SU-DHL-6 (cell line): ENCODE results near the gene PPP6R3.

ENCODE experiments used
- H2AFZ ChIP-seq: fragments of 200-600 bp; sonication (generic); 2 replicates; pipeline ENCODE4 v1.6.1; 2014; ENCODE audit warnings: low read depth, mild to moderate bottlenecking, moderate library complexity, mixed read lengths, antibody characterized with exemption, low read length; ENCODE audit not compliant: severe bottlenecking
- H3F3A ChIP-seq: fragments of 200-600 bp; shearing (Covaris generic); 2 replicates; pipeline ENCODE4 v1.6.0; 2016; ENCODE audit warnings: antibody characterized with exemption, mild to moderate bottlenecking; ENCODE audit not compliant: insufficient read depth
- H3K27ac ChIP-seq: fragments of 200-600 bp; sonication (generic); 2 replicates; pipeline ENCODE4 v1.5.1; 2016; ENCODE audit warnings: low read depth, mild to moderate bottlenecking, low read length, moderate library complexity, mixed read lengths
- H3K27me3 ChIP-seq: fragments of 200-600 bp; sonication (generic), shearing (Covaris generic); 2 replicates; pipeline ENCODE4 v1.6.0; 2014; ENCODE audit warnings: mild to moderate bottlenecking, low read length
- H3K36me3 ChIP-seq: fragments of 200-600 bp; sonication (generic); 2 replicates; pipeline ENCODE4 v1.6.1; 2014; ENCODE audit warnings: mild to moderate bottlenecking, low read length, mixed read lengths
- H3K4me2 ChIP-seq: fragments of 300-600, 200-600 bp; shearing (Covaris generic), sonication (generic); 2 replicates; pipeline ENCODE4 v1.6.0; 2014; ENCODE audit warnings: low read length, low read depth, mild to moderate bottlenecking; ENCODE audit not compliant: poor library complexity, severe bottlenecking
- H3K4me3 ChIP-seq: fragments of 200-600 bp; sonication (generic); 2 replicates; pipeline ENCODE4 v1.5.1; 2014; ENCODE audit warnings: antibody characterized with exemption, low read length, mild to moderate bottlenecking, mixed read lengths; ENCODE audit not compliant: insufficient read depth, poor library complexity, severe bottlenecking
- H3K79me2 ChIP-seq: fragments of 200-600 bp; sonication (generic); 2 replicates; pipeline ENCODE4 v1.6.1; 2014; ENCODE audit warnings: mild to moderate bottlenecking, low read length, moderate library complexity; ENCODE audit not compliant: insufficient read depth
- H3K9ac ChIP-seq: fragments of 200-600 bp; sonication (generic); 2 replicates; pipeline ENCODE4 v1.7.0; 2014; ENCODE audit warnings: mild to moderate bottlenecking, low read length
- H3K9me2 ChIP-seq: fragments of 200-600 bp; sonication (generic); replicated peaks from 2 replicates; pipeline ENCODE4 v1.6.1; 2014; ENCODE audit warnings: low read length; ENCODE audit not compliant: insufficient read depth
- H3K9me3 ChIP-seq: fragments of 200-600 bp; sonication (generic); 2 replicates; pipeline ENCODE4 v1.6.1; 2014; ENCODE audit warnings: low read length, mixed read lengths; ENCODE audit not compliant: insufficient read depth
- H4K20me1 ChIP-seq: fragments of 200-600 bp; sonication (generic); 2 replicates; pipeline ENCODE4 v1.6.1; 2014; ENCODE audit warnings: low read depth, mild to moderate bottlenecking, antibody characterized with exemption, low read length, moderate library complexity, mixed read lengths
- EZH2phosphoT487 ChIP-seq: fragments of 200-600 bp; sonication (generic), shearing (Covaris generic); conservative IDR thresholded peaks from 2 replicates; pipeline ENCODE4 v1.6.1; 2018; ENCODE audit warnings: mild to moderate bottlenecking, antibody characterized with exemption, low read length, moderate library complexity, mixed read lengths
- TF ChIP-seq, protein P1 (sequence below): fragments of 200-600 bp; sonication (generic); IDR thresholded peaks from one replicate; pipeline ENCODE4 v1.5.1; 2017; ENCODE audit warnings: antibody characterized with exemption, mild to moderate bottlenecking, low read length, moderate library complexity; ENCODE audit not compliant: insufficient read depth, poor library complexity, severe bottlenecking

Gene PPP6R3

DNA sequence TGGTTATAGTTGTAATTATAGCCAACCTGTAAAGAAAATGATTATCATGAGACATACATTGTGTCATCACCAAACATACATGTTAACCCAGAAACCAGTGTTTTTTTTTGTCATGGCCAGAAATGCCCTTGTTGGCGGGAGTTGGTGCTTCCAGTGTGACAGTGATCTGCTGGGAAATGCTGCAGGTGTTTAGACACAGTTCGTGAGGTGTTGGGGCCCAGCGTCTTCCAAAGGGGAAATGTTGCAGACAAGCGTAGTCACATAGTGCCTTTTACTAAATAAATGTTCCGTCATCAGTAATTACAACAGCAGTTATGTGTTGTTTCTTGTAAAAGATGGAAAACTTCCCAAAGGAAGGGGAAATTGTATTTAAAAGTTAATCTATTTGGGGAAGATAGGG lies 131.2 kb downstream of the PPP6R3 start:
- H4K20me1 ChIP-seq, result no peaks in the 10 kb centered on the region
- no peaks in the 10 kb centered on the region for H3K79me2 ChIP-seq
- H3K9ac ChIP-seq, result no peak overlapping the region
- no peaks in the 10 kb centered on the region for H3F3A ChIP-seq
- H3K27me3 ChIP-seq, result no peaks in the 10 kb centered on the region
- H3K9me3 ChIP-seq, result no peaks in the 10 kb centered on the region
- no peak overlapping the region for H2AFZ ChIP-seq
- no peak overlapping the region for H3K4me2 ChIP-seq
- no peak overlapping the region for H3K27ac ChIP-seq
- TF ChIP-seq EZH2phosphoT487, result no peak
- TF ChIP-seq, protein P1, sequence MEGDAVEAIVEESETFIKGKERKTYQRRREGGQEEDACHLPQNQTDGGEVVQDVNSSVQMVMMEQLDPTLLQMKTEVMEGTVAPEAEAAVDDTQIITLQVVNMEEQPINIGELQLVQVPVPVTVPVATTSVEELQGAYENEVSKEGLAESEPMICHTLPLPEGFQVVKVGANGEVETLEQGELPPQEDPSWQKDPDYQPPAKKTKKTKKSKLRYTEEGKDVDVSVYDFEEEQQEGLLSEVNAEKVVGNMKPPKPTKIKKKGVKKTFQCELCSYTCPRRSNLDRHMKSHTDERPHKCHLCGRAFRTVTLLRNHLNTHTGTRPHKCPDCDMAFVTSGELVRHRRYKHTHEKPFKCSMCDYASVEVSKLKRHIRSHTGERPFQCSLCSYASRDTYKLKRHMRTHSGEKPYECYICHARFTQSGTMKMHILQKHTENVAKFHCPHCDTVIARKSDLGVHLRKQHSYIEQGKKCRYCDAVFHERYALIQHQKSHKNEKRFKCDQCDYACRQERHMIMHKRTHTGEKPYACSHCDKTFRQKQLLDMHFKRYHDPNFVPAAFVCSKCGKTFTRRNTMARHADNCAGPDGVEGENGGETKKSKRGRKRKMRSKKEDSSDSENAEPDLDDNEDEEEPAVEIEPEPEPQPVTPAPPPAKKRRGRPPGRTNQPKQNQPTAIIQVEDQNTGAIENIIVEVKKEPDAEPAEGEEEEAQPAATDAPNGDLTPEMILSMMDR, result no peak
- H3K9me2 ChIP-seq, result no peaks in the 10 kb centered on the region
- H3K4me3 ChIP-seq, result no peak overlapping the region
- peaks cover 36% of the 10 kb centered on the region; the same call in 1 of the 2 replicates for H3K36me3 ChIP-seq

DNA sequence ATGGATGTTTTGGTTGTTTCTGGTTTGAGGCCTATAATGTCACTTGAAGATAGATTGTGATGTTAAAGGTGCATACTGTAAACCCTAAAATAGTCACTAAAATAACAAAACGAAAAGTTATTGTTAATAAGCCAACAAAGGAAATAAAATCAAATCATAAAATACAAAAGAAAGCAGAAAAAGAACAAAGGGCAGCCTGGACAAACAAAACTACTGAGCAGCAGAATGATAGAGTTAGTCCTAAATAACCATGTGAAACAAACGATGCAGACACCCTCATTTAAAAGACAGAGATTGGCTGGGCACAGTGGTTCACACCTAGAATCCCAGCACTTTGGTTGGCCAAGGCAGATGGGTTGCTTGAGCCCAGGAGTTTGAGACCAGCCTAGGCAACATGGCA lies 132.9 kb downstream of the PPP6R3 start:
- H3K9me2 ChIP-seq, result no peaks in the 10 kb centered on the region
- no peaks in the 10 kb centered on the region for H4K20me1 ChIP-seq
- H3K36me3 ChIP-seq, result peaks cover 27% of the 10 kb centered on the region; the same call in 1 of the 2 replicates

DNA sequence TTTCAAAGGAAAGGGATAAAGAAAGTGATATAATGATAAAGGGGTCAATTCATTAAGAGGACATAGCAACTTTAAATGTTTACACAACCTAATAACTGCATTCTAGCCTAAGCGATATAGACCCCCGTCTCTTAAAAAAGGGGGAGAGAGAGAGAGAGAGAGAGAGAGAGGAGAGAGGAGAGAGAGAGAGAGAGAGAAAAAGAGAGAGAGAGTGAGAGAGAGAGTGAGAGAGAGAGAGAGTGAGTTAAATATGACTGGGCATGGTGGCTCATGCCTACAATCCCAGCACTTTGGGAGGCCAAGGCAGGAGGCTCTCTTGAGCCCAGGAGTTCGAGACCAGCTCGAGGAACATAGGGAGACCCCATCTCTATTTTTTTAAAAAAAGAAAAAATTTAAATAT lies 133.6 kb downstream of the PPP6R3 start:
- no peak overlapping the region for H3K4me3 ChIP-seq
- TF ChIP-seq, protein P1, result no peak
- TF ChIP-seq EZH2phosphoT487, result no peak
- no peaks in the 10 kb centered on the region for H3K9me3 ChIP-seq
- H3K9ac ChIP-seq, result no peak overlapping the region
- H3F3A ChIP-seq, result no peaks in the 10 kb centered on the region
- H3K27me3 ChIP-seq, result no peaks in the 10 kb centered on the region
- peaks cover 27% of the 10 kb centered on the region; the same call in 1 of the 2 replicates for H3K36me3 ChIP-seq
- H3K27ac ChIP-seq, result no peak overlapping the region
- H4K20me1 ChIP-seq, result no peaks in the 10 kb centered on the region
- H2AFZ ChIP-seq, result no peak overlapping the region
- H3K9me2 ChIP-seq, result no peaks in the 10 kb centered on the region
- no peaks in the 10 kb centered on the region for H3K79me2 ChIP-seq
- H3K4me2 ChIP-seq, result no peak overlapping the region

More for the DNA sequence above, 132.9 kb downstream of the PPP6R3 start:
- H3K9me3 ChIP-seq, result no peaks in the 10 kb centered on the region
- no peak overlapping the region for H3K27ac ChIP-seq
- no peak overlapping the region for H3K4me3 ChIP-seq
- H2AFZ ChIP-seq, result no peak overlapping the region
- H3K27me3 ChIP-seq, result no peaks in the 10 kb centered on the region
- no peak for TF ChIP-seq EZH2phosphoT487
- TF ChIP-seq, protein P1, result no peak
- H3F3A ChIP-seq, result no peaks in the 10 kb centered on the region
- H3K9ac ChIP-seq, result no peak overlapping the region
- no peak overlapping the region for H3K4me2 ChIP-seq
- H3K79me2 ChIP-seq, result no peaks in the 10 kb centered on the region

DNA sequence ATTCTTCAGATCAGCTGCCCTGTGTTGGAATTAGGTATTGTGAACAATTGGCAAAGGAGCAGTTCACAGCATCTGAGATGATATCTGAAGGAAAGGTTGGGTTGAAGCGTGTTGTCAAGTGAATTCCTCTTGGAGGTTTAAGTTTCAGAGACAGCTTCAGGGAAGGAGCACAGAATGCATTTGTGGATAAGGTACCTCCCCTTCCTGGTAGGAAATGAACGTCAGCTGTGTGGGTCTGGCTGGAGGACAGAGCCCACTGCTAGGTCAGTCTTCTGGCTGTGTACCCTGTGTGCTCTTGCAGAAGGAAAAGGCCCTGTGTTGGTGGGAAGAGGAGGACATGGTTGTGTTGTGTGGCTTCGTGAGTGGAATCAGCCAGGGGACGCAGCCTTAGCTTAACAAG lies 135.7 kb downstream of the PPP6R3 start:
- Histone ChIP-seq H2AFZ (no peak overlapping the region), H3K27me3 (no peaks in the 10 kb centered on the region), H4K20me1 (no peaks in the 10 kb centered on the region), H3K9ac (no peak overlapping the region), H3F3A (no peaks in the 10 kb centered on the region), H3K9me2 (no peaks in the 10 kb centered on the region), H3K4me3 (no peak overlapping the region), H3K27ac (no peak overlapping the region), H3K9me3 (no peaks in the 10 kb centered on the region), H3K79me2 (no peaks in the 10 kb centered on the region), H3K36me3 (peaks cover 18% of the 10 kb centered on the region; the same call in 1 of the 2 replicates), H3K4me2 (no peak overlapping the region)
- TF ChIP-seq, protein P1, result no peak
- TF ChIP-seq EZH2phosphoT487, result no peak
